DMS 273 (cell line): Measurements from ENCODE around the gene TAS2R3.
"Not testable (repeated sequence)": the region's sequence is repeated elsewhere in the genome, so short reads cannot be mapped to it uniquely, and the experiment has no call there.

ENCODE experiments used
- DNase-seq: peaks from one replicate; lab custom pipeline; 2025; ENCODE audit not compliant: unreplicated experiment; lab: John Stamatoyannopoulos, UW

The TAS2R3 gene

GRCh38 chr7:141763797-141764196 lies at the start of gene TAS2R3:
Gene TAS2R3 (plus strand): TSS chr7:141764097. CDS start chr7:141764159, 62 bp downstream.
- DNase-seq, result no peak

GRCh38 chr7:141714571-141714970 lies 49.3 kb upstream of the TAS2R3 start:
- DNase-seq, result no peak

- no peak for DNase-seq
Measured at GRCh38 chr7:141715018-141715417, 48.9 kb upstream of the TAS2R3 start.

- DNase-seq, result no peak
Measured at GRCh38 chr7:141715794-141716689, 47.9 kb upstream of the TAS2R3 start.

GRCh38 chr7:141717450-141717849 lies 46.4 kb upstream of the TAS2R3 start:
- DNase-seq, result no peak

- no peak for DNase-seq
Measured at GRCh38 chr7:141722529-141722928, 41.4 kb upstream of the TAS2R3 start.

GRCh38 chr7:141729020-141729419 lies 34.9 kb upstream of the TAS2R3 start:
- no peak for DNase-seq

- DNase-seq, result no peak
Measured at GRCh38 chr7:141731476-141732149, 32.3 kb upstream of the TAS2R3 start.

GRCh38 chr7:141737118-141737835 lies 26.6 kb upstream of the TAS2R3 start:
- DNase-seq, result peak; percentile 29

- peak; percentile 99 for DNase-seq
Measured at GRCh38 chr7:141737836-141738591, 25.9 kb upstream of the TAS2R3 start, which contains the start of gene SSBP1. Gene SSBP1 (plus strand): TSS chr7:141738358. CDS start chr7:141739167, 809 bp downstream.

GRCh38 chr7:141738592-141739013 lies 25.3 kb upstream of the TAS2R3 start:
- no peak for DNase-seq

GRCh38 chr7:141739250-141739649 lies 24.6 kb upstream of the TAS2R3 start:
- no peak for DNase-seq

- no peak for DNase-seq
Measured at GRCh38 chr7:141742229-141742628, 21.7 kb upstream of the TAS2R3 start.

- DNase-seq, result no peak
Measured at GRCh38 chr7:141744131-141744530, 19.8 kb upstream of the TAS2R3 start.

GRCh38 chr7:141748396-141748795 lies 15.5 kb upstream of the TAS2R3 start:
- DNase-seq, result no peak

- DNase-seq, result peak; percentile 30
Measured at GRCh38 chr7:141751904-141752303, 12.0 kb upstream of the TAS2R3 start.

GRCh38 chr7:141752634-141753033 lies 11.3 kb upstream of the TAS2R3 start:
- DNase-seq, result peak; percentile 69

GRCh38 chr7:141754939-141755338 lies 9.0 kb upstream of the TAS2R3 start:
- peak; percentile 81 for DNase-seq

GRCh38 chr7:141770083-141770583 lies 6.2 kb downstream of the TAS2R3 start:
- DNase-seq, result not testable (repeated sequence)

GRCh38 chr7:141776374-141776773 lies 12.5 kb downstream of the TAS2R3 start, which contains the start of gene TAS2R4:
Gene TAS2R4 (plus strand): TSS chr7:141776674. CDS start chr7:141778489, 1,815 bp downstream.
- DNase-seq, result no peak
